Neuronal stem cell (in vitro differentiated cells): ENCODE data around the gene CNOT2.

ENCODE experiments used
- DNase-seq: peaks from one replicate; pipeline ENCODE4 v3.0.0-alpha.2; 2013; ENCODE audit warnings: low spot score
- H2AFZ ChIP-seq: one replicate; pipeline ENCODE4 v1.6.1; 2013; ENCODE audit warnings: mild to moderate bottlenecking, low read length, inconsistent platforms
- H2AK5ac ChIP-seq: 2 replicates; pipeline ENCODE4 v1.6.1; 2013; ENCODE audit warnings: low read depth, mild to moderate bottlenecking, inconsistent platforms, low read length, moderate library complexity, mixed read lengths
- H2BK120ac ChIP-seq: 2 replicates; pipeline ENCODE4 v1.6.1; 2013; ENCODE audit warnings: low read depth, mild to moderate bottlenecking, inconsistent platforms, low read length, moderate library complexity, mixed read lengths
- H2BK12ac ChIP-seq: one replicate; pipeline ENCODE4 v1.6.1; 2013; ENCODE audit warnings: low read length, inconsistent platforms
- H2BK15ac ChIP-seq: 2 replicates; pipeline ENCODE4 v1.6.1; 2013; ENCODE audit warnings: mild to moderate bottlenecking, low read length, inconsistent platforms, mixed read lengths
- H2BK5ac ChIP-seq: one replicate; pipeline ENCODE4 v1.6.1; 2013; ENCODE audit warnings: inconsistent platforms, mild to moderate bottlenecking, low read length, moderate library complexity
- H3K14ac ChIP-seq: one replicate; pipeline ENCODE4 v1.6.1; 2013; ENCODE audit warnings: low read length, inconsistent platforms
- H3K18ac ChIP-seq: 2 replicates; pipeline ENCODE4 v1.6.1; 2013; ENCODE audit warnings: low read length, inconsistent platforms
- H3K23ac ChIP-seq: 2 replicates; pipeline ENCODE4 v1.6.1; 2013; ENCODE audit warnings: low read depth, mild to moderate bottlenecking, mixed read lengths, low read length, inconsistent platforms; ENCODE audit not compliant: poor library complexity
- H3K27ac ChIP-seq: replicated peaks from 3 replicates; pipeline ENCODE4 v1.5.1; 2013; ENCODE audit warnings: low read length, inconsistent platforms
- H3K27me3 ChIP-seq, 3 experiments: 2 replicates each; pipeline ENCODE4 v1.6.1; 2013; ENCODE audit warnings: low read length in 3 of 3, mild to moderate bottlenecking in 2 of 3, inconsistent platforms in 1 of 3, low read depth in 1 of 3, mixed read lengths in 1 of 3, moderate library complexity in 1 of 3; ENCODE audit not compliant: control insufficient read depth in 3 of 3, insufficient read depth in 3 of 3
- H3K36me3 ChIP-seq, 2 donors: replicated peaks in 1 of 2; 2 replicates each; pipeline ENCODE4 v1.6.1; 2013; ENCODE audit warnings: low read length in 2 of 2; ENCODE audit not compliant: control insufficient read depth in 2 of 2, insufficient read depth in 2 of 2
- H3K4ac ChIP-seq: 2 replicates; pipeline ENCODE4 v1.6.1; 2013; ENCODE audit warnings: inconsistent platforms, mild to moderate bottlenecking, low read length, moderate library complexity
- H3K4me1 ChIP-seq, 2 donors: 1 replicate in 1 of 2; 2 replicates in 1 of 2; pipeline ENCODE4 v1.6.1; 2013; ENCODE audit warnings: low read length in 2 of 2, low read depth in 1 of 2; ENCODE audit not compliant: control insufficient read depth in 2 of 2, insufficient read depth in 1 of 2
- H3K4me2 ChIP-seq: one replicate; pipeline ENCODE4 v1.6.1; 2013; ENCODE audit warnings: mild to moderate bottlenecking, low read length, inconsistent platforms; ENCODE audit not compliant: insufficient read depth, poor library complexity, severe bottlenecking
- H3K4me3 ChIP-seq, 2 donors: 2 replicates each; pipeline ENCODE4 v1.5.1; 2013; ENCODE audit warnings: low read length in 2 of 2, mild to moderate bottlenecking in 2 of 2, inconsistent platforms in 1 of 2, moderate library complexity in 1 of 2
- H3K79me1 ChIP-seq: one replicate; pipeline ENCODE4 v1.6.1; 2013; ENCODE audit warnings: low read depth, mild to moderate bottlenecking, inconsistent platforms, low read length, moderate library complexity
- H3K9ac ChIP-seq: one replicate; pipeline ENCODE4 v1.6.1; 2013; ENCODE audit warnings: mild to moderate bottlenecking, low read depth, low read length, inconsistent platforms; ENCODE audit not compliant: poor library complexity
- H3K9me3 ChIP-seq, 2 donors: replicated peaks in 1 of 2; 2 replicates each; pipeline versions ENCODE3 to v1.6.1; 2013; ENCODE audit warnings: low read length in 2 of 2, mild to moderate bottlenecking in 2 of 2, inconsistent platforms in 1 of 2, low read depth in 1 of 2, mixed read lengths in 1 of 2, moderate library complexity in 1 of 2; ENCODE audit not compliant: control insufficient read depth in 2 of 2, insufficient read depth in 1 of 2
- H4K8ac ChIP-seq: one replicate; pipeline ENCODE4 v1.6.1; 2013; ENCODE audit warnings: low read depth, mild to moderate bottlenecking, inconsistent platforms, low read length, moderate library complexity
- H4K91ac ChIP-seq: one replicate; pipeline ENCODE4 v1.6.1; 2013; ENCODE audit warnings: low read length, low read depth, mild to moderate bottlenecking, inconsistent platforms; ENCODE audit not compliant: poor library complexity
- WGBS, 2 donors: extraction: QIAGEN DNeasy Blood & Tissue Kit; methylation state at CpG; one replicate each; pipeline ENCODE4 v1.1.7; 2013; ENCODE audit warnings: missing lambda C conversion rate in 2 of 2, mixed read lengths in 1 of 2; ENCODE audit not compliant: insufficient read length in 2 of 2, insufficient replicate concordance in 1 of 2; ENCODE audit errors: extremely low coverage in 2 of 2; 5-methylcytosine and 5-hydroxymethylcytosine counted together

The CNOT2 gene

GRCh38 chr12:70329728-70330127 is 86.5 kb downstream of the CNOT2 start:
- Histone ChIP-seq H2BK12ac (no peak overlapping the region), H3K4me1 (no peaks in the 10 kb centered on the region)

GRCh38 chr12:70330158-70330557 is 86.9 kb downstream of the CNOT2 start:
- H3K79me1 ChIP-seq, result no peaks in the 10 kb centered on the region
- no peaks in the 10 kb centered on the region for H3K4me1 ChIP-seq
- H3K36me3 ChIP-seq, result peaks cover 0 to 49% of the 10 kb centered on the region in 2 donors
- H3K9ac ChIP-seq, result no peak overlapping the region
- H3K27me3 ChIP-seq, result no peaks in the 10 kb centered on the region
- H3K14ac ChIP-seq, result no peak overlapping the region
- no peak overlapping the region for H3K4me2 ChIP-seq
- H2BK120ac ChIP-seq, result no peak overlapping the region
- H2AFZ ChIP-seq, result no peak overlapping the region
- H3K4ac ChIP-seq, result no peak overlapping the region
- H2BK12ac ChIP-seq, result no peak overlapping the region
- H3K27ac ChIP-seq, result no peak overlapping the region
- H2BK5ac ChIP-seq, result no peak overlapping the region
- no peak overlapping the region for H2AK5ac ChIP-seq
- DNase-seq, result no peak
- H4K91ac ChIP-seq, result no peak overlapping the region
- H3K4me3 ChIP-seq, result no peak overlapping the region
- H3K9me3 ChIP-seq, result no peaks in the 10 kb centered on the region
- H3K18ac ChIP-seq, result no peak overlapping the region
- no peak overlapping the region for H4K8ac ChIP-seq
- H2BK15ac ChIP-seq, result no peak overlapping the region
- WGBS, 2 donors, result no CpG with 5 or more reads among the region's 2 CpGs
- no peak overlapping the region for H3K23ac ChIP-seq

More at GRCh38 chr12:70329728-70330127, 86.5 kb downstream of the CNOT2 start:
- Histone ChIP-seq H3K4ac (no peak overlapping the region), H3K9me3 (no peaks in the 10 kb centered on the region), H3K14ac (no peak overlapping the region), H3K36me3 (peaks cover 0 to 48% of the 10 kb centered on the region in 2 donors), H4K91ac (no peak overlapping the region), H3K4me2 (no peak overlapping the region), H2BK5ac (no peak overlapping the region), H2BK120ac (no peak overlapping the region), H3K23ac (no peak overlapping the region), H3K27ac (no peak overlapping the region), H2AFZ (no peak overlapping the region), H3K27me3 (no peaks in the 10 kb centered on the region), H3K4me3 (no peak overlapping the region), H3K79me1 (no peaks in the 10 kb centered on the region), H4K8ac (no peak overlapping the region), H3K18ac (no peak overlapping the region), H2AK5ac (no peak overlapping the region), H2BK15ac (no peak overlapping the region), H3K9ac (no peak overlapping the region)
- no CpG with 5 or more reads among the region's 3 CpGs for WGBS, 2 donors
- DNase-seq, result no peak

- Histone ChIP-seq H3K4me3 (no peak overlapping the region), H3K14ac (no peak overlapping the region), H2BK5ac (no peak overlapping the region), H3K18ac (no peak overlapping the region), H4K91ac (no peak overlapping the region), H3K9ac (no peak overlapping the region), H3K23ac (no peak overlapping the region), H3K27me3 (no peaks in the 10 kb centered on the region), H4K8ac (no peak overlapping the region), H2AFZ (no peak overlapping the region), H2AK5ac (no peak overlapping the region), H2BK12ac (no peak overlapping the region), H3K4me1 (no peaks in the 10 kb centered on the region), H3K79me1 (no peaks in the 10 kb centered on the region), H3K27ac (no peak overlapping the region), H3K36me3 (peaks cover 0 to 64% of the 10 kb centered on the region in 2 donors), H3K4me2 (no peak overlapping the region), H3K9me3 (no peaks in the 10 kb centered on the region), H3K4ac (no peak overlapping the region), H2BK120ac (no peak overlapping the region), H2BK15ac (no peak overlapping the region)
- DNase-seq, result no peak
Observed at GRCh38 chr12:70332236-70332635, 89.0 kb downstream of the CNOT2 start.

GRCh38 chr12:70334742-70335141 is 91.5 kb downstream of the CNOT2 start:
- H2BK5ac ChIP-seq, result no peak overlapping the region

More at GRCh38 chr12:70334742-70335141, 91.5 kb downstream of the CNOT2 start:
- Histone ChIP-seq H3K4ac (no peak overlapping the region), H2BK12ac (no peak overlapping the region), H2BK15ac (no peak overlapping the region), H2BK120ac (no peak overlapping the region), H3K27me3 (no peaks in the 10 kb centered on the region), H3K9ac (no peak overlapping the region), H3K36me3 (peaks cover 9 to 82% of the 10 kb centered on the region in 2 donors), H3K79me1 (no peaks in the 10 kb centered on the region), H3K4me3 (no peak overlapping the region), H2AK5ac (no peak overlapping the region), H3K4me2 (no peak overlapping the region), H3K27ac (no peak overlapping the region), H2AFZ (no peak overlapping the region), H3K9me3 (no peaks in the 10 kb centered on the region), H4K8ac (no peak overlapping the region), H3K18ac (no peak overlapping the region), H3K4me1 (no peaks in the 10 kb centered on the region), H4K91ac (no peak overlapping the region), H3K14ac (no peak overlapping the region), H3K23ac (no peak overlapping the region)
- DNase-seq, result no peak
- no CpG with 5 or more reads among the region's 8 CpGs for WGBS, 2 donors
